RKO (cell line): ENCODE measurements around the gene PDE6A.
"Not testable (repeated sequence)": the region's sequence is repeated elsewhere in the genome, so short reads cannot be mapped to it uniquely, and the experiment has no call there.

Experiments
- DNase-seq: peaks from one replicate; pipeline ENCODE4 v3.0.0-alpha.2; 2016; ENCODE audit warnings: low spot score

PDE6A gene

DNA sequence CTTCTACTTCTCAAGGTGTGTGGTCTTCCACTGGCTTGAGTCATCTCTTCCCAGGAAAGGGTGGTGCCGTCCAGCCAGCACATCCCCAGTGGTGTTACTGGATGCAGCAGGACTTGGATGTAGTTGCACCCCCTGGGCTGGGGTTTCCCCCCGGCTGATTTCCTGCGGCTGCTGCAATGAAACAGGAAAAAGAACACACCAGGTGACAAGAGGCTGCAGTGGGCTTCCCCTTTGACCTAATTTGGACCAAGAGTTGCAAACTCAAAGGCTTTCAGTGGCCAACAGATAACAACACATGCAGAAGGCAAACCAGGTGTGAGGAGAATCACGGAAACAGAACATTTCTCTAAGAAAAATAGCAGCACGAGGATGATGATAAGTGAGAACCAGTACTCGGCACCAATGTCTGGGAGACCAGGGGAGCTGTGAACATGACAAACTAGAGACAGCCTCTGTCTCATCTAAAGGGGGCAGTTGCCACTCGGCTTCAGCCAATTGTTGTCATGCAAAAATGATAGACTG, 83.7 kb downstream of the PDE6A start:
- no peak for DNase-seq

DNA sequence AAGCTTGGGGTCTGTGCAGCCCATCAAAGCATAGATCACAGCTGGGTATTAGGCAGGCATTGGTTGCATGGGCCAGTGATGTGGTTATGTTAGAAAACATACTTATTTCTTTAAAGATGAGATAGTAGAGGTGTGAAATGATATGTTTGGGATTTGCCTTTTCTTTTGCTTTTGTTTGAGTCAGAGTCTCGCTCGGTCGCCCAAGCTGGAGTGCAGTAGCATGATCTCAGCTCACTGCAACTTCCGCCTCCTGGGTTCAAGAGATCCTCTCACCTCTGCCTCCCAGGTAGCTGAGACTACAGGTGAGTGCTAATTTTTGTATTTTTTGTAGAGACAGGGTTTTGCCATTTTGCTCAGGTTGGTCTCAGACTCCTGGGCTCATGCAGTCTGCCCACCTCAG, 84.8 kb downstream of the PDE6A start:
- no peak for DNase-seq

DNA sequence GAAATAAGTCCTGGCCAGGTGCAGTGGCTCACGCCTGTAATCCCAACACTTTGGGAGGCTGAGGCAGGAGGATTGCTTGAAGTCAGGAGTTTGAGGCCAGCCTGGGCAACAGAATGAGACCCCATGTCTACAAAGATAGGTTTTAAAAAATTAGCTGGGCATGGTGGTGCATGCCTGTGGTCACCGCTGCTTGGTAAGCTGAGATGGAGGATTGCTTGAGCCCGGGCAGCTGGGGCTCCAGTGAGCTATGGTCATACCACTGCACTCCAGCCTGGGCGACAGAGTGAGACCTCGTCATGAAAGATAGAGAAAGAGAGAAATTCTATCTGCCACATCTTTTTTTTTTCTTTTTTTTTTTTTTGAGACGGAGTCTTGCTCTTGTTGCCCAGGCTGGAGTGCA, 86.1 kb downstream of the PDE6A start:
- DNase-seq: not testable (repeated sequence)

DNA sequence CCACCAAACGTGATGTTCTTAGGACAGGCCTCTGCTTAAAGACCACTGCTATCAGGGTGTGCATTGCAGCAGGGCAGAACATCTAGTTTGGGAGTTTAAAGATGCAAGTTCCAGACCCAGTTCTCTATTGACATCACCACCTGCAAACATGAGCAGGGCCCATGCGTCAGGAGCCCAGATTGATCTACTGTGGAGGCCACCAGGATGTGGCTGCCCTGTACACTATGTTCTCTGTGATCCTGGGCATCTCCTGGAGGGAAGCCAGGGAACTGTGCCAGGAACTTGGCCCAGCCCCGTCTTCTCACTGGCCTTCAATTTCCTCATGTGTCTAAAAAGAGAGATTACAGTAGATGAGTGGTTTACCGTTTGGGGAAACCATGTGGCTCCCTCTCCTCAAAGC, 87.1 kb downstream of the PDE6A start:
- DNase-seq: no peak

- DNase-seq: no peak
Observed at GRCh38 chr5:149855366-149855765, 89.2 kb downstream of the PDE6A start.

DNA sequence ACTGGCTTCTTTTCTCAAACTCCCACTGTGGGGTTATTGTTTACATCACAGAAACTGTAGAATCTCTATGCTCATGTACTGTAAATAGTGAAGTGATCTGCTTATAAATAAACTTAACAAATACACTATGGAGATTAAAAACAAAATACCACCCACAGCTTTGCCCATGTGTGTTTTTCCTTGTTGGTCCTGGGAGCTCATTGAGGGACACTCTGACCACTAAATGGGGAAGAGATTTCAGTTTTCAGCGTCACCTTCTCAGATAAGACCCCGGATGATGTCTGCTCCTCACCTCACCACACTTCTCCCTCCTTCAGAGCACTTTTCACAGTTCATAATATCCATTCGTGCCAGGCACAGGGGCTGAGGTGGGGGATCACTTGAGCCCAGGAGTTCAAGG, 89.7 kb downstream of the PDE6A start:
- DNase-seq: no peak

GRCh38 chr5:149853701-149854100, 90.9 kb downstream of the PDE6A start:
- DNase-seq: no peak

DNA sequence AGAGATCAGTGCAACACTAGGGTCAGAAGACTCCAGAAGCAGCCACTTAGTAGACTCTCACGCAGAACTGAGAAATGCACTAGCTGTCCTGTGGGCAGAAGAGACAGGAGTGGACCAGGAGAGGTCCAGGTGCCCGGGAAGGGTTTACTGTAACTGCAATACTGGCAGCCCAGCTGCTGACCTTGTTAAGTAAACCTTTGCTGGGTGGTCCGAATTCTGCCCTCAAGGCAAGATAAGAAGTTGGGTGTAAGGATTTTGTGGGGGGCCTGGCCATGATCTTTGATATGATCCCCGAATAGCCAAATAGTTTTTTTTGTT, 91.3 kb downstream of the PDE6A start:
- no peak for DNase-seq

- peak; percentile 69 for DNase-seq
Observed at GRCh38 chr5:149852641-149853330, 91.8 kb downstream of the PDE6A start.

DNA sequence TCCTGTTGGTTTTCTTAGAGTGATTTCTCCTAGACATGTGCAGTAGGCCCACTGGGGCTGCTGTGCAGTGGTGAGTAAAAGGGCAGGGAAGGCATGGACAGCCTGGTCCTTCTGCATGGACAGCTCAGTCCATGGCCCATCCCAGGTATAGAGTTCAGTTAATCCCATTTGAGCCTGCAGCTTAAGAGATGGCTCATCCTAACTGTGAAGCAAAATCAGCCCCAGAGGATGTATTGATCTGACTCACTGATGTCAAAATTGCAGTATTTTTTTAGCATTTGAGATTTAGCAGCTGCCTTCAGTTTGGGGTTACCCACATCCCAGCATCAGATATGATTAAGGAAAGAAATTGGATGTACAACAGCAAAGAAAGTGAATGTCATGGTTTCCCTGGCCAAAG, 93.4 kb downstream of the PDE6A start:
- no peak for DNase-seq

- no peak for DNase-seq
Observed at GRCh38 chr5:149849966-149850910, 94.4 kb downstream of the PDE6A start.

- DNase-seq: no peak
Observed at GRCh38 chr5:149849280-149849965, 95.2 kb downstream of the PDE6A start.

GRCh38 chr5:149847611-149848010, 97.0 kb downstream of the PDE6A start:
- DNase-seq: no peak

GRCh38 chr5:149846021-149846420, 98.6 kb downstream of the PDE6A start:
- no peak for DNase-seq

DNA sequence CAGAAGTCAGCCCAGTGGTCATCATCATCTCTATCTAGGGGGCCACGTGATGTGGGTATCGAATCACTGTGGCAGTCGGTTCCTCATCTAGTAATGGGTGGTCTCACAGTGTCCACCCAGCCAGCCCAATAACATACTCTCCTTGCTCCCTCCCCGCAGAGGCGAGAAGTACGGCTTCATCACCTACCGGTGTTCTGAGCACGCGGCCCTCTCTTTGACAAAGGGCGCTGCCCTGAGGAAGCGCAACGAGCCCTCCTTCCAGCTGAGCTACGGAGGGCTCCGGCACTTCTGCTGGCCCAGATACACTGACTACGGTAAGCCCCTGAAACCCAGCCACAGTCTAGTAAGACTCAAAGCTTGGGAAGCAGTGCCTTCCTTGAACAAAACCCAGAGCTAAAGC, 99.0 kb downstream of the PDE6A start:
- no peak for DNase-seq

- no peak for DNase-seq
Observed at GRCh38 chr5:149841851-149842793, 102.5 kb downstream of the PDE6A start.

DNA sequence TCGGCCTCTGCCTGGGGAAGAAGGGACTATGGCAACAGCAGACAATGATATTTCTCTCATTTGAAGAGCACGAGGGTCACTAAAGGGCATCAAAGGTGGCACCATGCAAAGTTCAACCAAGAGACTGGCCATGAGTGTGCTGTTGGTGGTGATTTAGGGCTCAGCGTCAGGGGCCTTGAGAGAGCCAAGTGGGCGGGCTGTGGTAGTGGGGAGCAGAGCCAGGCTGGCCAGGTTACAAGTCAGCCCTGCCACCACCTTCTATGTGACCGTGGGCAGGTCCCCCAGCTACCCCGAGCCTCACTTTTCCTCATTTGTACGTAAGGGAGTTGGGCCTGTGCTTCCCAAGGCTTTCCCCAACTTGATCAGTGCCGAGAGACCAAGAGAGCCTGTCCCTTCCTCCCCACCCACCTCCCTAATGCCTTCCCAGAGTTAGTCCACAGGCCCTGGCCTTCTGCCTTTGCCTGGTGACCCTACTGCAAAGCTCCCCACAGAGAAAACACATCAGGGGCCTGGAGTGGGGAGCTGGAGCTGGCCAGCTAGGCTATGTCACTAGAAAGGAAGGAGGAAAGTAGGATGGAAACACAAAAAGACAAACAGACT, 104.3 kb downstream of the PDE6A start:
- no peak for DNase-seq

DNA sequence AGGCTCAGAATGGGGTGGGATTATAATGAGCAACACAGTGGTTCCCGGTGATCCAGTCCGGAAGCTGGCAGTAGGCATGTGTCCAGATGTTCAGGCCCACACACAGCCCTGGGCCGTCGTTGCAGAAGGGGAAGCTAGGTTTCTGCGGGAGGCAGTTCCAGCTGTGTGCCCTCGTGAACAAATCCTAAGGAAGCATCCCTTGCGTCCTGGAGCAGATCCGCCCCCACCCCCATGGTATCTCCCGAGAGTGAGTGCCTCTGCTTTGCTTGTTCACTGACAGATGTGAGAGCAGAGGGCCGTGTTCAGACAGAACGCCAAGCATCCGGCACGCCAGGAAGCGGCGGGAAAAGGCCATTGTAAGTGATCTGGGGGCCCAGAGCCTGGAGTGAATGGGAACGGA, 104.8 kb downstream of the PDE6A start:
- no peak for DNase-seq

GRCh38 chr5:149838881-149839739, 105.5 kb downstream of the PDE6A start:
- DNase-seq: peak; percentile 57

DNA sequence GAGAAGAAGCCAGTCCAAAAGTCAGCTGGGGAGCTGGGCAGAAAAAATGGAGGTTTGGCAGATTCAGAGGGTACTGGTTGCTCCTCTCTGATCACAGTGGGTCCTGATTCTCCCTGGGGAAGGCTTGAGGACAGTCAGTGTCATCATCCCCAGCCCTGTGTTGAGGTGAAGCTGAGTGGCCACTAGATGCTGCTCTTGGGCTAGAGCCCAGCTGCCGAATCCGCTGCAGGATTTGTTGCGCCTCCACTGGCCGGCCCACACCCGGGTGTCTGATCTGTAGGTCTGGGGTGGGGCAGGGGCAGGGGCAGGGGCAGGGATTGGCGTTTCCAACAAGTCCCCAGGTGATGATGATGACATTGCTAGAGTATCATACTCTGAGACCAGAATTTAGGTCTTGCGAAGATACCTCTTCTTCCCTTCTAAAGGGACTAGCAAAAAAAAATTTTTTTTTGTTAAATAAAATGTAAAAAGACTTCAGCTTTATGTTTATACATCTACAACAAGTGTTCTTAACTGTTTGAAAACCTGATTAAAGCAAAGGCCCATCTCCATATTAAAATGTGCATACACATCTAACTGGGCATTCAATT, 106.8 kb downstream of the PDE6A start:
- peak; percentile 34 for DNase-seq
